GM19238 (cell line): ENCODE data around the gene PCNA.
A peak's percentile ranks its signal among the peaks of the same experiment; 100 is the strongest.

ENCODE experiments used
- DNase-seq: peaks from one replicate; pipeline ENCODE4 v3.0.0; 2011; ENCODE audit warnings: low spot score; ENCODE audit not compliant: insufficient read length

Gene PCNA

DNA sequence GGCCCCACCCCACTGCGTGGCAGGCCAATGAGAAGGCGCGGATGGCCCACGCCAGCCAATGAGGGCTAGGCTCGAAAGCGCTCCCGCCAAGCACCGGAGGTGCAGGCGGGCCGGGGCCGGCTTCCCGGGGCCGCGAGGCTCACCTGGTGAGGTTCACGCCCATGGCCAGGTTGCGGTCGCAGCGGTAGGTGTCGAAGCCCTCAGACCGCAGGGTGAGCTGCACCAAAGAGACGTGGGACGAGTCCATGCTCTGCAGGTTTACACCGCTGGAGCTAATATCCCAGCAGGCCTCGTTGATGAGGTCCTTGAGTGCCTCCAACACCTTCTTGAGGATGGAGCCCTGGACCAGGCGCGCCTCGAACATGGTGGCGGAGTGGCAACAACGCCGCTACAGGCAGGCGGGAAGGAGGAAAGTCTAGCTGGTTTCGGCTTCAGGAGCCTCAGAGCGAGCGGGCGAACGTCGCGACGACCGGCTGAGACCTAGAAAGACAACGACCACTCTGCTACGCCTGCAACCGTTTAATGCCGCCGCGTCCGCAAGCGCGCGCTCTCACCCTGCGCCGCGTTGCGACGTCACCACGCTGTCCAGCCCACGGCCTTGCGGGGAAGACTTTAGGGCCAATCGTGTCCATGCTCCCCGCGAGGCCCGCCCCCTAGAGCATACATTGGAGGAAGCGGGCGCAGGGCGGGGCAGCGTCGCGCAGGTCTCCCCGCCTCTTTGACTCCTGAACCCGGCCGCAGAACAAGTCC, at the start of gene PCNA:
TSS of gene PCNA (minus strand) at position 524 of the 750 bp plus-strand sequence. CDS start at position 364, 160 bp downstream.
- peak; percentile 93 for DNase-seq

DNA sequence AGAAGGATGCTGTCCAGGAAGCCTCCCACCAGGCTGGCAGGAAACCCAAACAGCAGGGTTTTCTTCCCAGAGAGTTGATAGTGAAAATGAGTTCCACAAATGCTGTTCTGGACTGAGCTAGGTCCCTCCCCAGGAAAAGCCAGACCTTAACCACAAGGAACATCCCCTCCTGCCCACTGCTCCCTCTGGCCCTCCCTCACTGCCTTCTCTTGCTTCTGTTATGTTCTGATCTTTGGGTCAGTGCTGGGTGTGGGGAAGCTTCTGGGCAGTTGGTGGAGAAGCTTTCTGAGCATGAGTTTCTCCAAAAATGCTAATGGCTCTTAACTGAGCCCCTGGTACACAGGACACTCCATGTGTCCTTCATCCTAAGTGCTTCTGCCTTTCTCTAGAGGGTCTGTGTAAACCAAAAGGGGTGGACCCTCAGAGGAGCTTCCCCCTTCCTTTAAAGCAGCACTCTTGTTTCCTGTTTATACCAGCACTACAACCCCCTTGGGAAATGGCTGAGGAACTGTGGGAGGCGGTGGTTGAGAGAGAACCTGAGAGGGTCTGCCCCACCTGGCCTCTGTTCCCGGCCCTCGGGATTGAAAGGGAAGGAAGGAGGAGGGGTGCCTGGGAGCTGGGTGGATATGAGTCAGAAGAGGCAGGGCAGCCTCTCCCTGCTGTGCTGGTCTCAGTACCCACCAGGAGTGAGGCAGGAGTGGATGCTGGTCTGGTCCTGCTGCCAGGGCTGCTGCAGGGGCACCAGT, 49.1 kb upstream of the PCNA start:
- DNase-seq = no peak

DNA sequence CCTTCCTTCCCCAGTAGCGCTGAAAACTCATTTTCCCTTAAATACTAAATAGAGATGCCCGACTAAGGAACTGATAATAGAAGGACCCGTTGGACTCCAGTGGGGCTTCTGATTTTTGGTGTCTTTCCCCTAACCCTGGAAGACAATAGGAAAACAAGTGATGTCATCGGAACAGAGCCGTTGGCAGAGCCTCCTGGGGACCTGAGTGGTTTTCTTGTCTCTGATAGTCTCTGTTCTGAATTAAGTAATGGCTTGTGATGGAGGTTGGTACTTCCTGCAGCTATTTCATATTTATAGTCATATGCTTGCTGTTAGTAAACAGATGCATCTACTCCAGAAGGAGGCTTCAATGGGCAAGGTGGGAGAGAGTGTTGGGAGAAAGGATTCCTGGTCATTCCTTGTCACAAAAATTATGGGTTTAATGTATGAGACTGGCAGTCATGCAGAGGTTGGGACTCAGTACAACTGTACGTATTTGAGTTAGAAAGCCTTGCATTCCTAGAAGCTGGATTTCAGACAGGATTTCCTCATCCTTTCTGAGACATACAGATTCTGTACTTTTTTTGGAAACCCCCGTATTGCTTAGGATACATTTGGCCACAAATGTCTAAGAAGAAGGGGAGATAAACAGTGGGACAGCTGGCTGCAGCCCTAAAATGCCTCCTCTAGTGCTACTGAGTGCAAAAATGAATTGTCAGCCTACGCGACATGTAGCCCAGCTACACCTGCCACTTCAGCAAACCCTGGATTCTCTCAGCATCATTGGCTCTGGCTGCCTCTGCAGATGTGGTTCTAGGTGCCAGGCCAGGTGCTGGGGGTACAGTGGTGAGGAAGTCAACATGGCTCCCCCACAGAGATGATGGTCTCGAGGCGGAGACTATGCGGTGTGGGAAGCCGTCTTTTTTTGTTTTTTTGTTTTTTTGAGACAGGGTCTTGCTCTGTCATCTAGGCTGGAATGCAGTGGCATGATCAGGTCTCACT, 45.2 kb upstream of the PCNA start:
- no peak for DNase-seq

DNA sequence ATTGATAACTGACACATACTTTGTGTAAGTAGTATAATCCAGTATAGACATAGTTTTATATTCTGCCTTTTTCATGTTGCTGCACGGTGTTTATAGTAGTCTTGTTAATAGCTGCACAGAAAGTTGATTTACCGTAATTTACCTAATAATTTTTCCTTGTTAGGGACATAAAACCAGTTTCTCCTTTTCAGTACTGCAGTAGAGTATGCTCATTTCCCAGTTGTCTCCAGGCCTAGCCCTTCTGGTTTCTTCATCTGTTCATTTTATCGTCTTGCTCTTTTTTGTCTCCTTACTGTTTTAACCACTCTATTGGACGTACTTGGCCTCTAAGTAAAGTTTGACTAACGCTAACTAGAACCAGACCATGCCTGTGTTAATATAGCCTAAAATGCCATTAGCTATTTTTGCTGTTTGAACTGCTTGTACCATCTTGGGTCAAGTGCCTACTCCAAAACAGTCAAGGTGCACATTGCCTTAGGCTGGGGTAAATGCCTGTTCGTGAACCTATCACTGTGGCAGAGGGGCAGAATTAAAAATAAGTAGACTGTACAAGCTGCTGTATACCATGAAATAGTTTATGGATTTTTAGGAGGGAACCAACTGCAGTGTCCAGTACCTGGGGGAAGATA, 41.9 kb upstream of the PCNA start:
- no peak for DNase-seq

DNA sequence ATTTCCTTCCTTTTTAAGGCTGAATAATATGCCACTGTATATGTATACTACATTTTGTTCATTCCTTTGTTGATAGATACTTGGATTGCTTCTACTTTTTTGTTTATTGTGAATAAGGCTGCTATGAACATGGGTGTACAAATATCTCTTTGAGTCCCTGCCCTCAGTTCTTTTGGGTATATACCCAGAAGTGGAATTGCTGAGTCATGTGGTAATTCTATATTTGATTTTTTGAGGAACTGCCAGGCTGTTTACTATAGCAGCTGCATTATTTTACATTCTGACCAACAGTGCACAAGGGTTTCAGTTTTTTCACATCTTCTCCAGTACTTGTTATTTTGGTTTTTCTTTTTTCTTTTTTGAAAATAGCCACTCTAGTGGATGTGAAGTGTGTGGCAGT, 41.1 kb upstream of the PCNA start:
- no peak for DNase-seq

DNA sequence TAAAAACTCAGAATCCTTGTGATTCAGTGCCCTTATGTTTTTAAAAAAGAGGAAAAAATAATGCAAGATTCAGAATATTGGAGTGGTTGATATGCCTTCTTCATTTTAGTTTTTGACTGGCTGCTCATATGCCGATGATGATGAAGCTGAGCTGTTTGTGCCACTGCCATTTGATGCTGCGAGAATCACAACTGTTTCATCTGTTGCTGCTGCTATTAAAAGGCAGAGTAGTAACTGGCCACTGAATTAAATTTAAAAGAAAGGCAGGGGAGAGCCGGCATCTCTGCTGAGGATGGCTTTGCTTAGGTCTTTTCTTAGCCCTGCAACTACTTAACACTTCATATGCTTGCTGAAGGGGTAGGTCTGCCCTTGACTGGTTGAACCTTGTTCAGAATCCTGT, 40.2 kb upstream of the PCNA start:
- DNase-seq = no peak

DNA sequence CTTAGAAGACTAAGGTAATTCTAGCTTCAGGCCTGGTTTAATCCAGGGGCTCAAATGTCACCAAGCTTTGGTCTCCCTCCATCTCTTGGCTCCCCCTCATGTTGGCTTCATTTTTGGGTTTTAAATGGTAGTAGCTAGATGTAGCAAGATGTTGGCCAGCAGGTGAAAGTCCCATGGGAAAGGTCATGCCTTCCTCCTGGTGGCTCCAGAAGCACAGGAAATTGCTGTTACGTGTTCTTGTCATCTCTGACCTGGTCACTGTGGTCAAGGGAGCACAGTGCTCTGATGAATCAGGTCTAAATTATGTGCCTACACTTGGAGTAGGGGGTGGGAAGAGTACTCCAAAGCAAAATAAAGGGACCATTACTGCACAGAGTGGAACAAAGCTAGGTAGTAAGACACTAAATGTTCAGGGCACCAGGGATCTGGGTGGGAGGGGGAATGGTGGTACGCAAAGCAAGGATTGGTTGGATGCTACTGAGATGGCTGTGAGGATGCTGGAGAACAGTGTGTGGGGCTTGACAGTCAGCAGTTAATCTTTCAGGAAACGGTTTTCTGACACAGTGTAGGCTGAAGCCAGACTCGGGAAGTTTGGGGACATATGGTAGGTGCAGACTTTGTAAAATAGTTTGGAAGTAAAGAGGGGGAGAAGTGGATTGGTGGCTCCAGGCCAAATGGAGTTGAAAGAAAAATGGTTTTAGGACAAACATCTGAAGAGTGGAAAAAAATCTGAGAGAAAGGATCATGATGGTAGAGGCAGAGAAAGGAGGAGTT, 37.1 kb upstream of the PCNA start:
- no peak for DNase-seq

DNA sequence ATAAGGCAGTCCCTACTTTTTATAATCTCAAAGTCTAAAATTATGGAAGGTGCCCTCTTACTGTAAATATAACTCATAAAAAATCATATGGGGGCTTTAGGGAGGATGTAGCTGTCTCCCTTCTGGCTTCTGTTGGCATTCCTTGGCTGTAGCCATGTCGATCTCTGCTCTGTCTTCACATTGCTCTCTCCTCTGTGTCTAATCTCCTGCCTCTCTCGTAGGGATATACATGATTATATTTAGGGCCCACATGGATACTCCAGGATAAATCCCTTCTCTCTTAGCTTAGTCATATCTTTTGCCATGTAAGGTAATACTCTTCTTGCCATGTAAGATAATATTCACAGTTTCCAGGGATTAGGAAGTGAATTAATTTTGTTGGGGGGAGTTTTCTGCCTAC, 35.6 kb upstream of the PCNA start:
- DNase-seq = no peak

DNA sequence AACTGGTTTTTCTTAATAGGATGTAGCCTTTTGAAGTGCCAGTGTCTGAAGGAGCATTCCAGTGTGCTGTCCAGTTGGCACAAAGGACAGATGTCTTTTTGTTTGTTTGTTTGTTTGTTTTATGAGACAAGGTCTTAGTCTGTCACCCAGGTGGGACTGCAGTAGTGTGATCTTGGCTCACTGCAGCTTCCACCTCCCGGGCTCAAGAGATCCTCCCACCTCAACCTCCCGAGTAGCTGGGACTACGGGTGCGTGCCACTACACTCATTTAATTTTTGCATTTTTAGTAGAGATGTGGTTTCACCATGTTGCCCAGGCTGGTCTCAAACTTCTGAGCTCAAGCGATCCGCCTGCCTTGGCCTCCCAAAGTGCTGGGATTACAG, 34.8 kb upstream of the PCNA start:
- no peak for DNase-seq

DNA sequence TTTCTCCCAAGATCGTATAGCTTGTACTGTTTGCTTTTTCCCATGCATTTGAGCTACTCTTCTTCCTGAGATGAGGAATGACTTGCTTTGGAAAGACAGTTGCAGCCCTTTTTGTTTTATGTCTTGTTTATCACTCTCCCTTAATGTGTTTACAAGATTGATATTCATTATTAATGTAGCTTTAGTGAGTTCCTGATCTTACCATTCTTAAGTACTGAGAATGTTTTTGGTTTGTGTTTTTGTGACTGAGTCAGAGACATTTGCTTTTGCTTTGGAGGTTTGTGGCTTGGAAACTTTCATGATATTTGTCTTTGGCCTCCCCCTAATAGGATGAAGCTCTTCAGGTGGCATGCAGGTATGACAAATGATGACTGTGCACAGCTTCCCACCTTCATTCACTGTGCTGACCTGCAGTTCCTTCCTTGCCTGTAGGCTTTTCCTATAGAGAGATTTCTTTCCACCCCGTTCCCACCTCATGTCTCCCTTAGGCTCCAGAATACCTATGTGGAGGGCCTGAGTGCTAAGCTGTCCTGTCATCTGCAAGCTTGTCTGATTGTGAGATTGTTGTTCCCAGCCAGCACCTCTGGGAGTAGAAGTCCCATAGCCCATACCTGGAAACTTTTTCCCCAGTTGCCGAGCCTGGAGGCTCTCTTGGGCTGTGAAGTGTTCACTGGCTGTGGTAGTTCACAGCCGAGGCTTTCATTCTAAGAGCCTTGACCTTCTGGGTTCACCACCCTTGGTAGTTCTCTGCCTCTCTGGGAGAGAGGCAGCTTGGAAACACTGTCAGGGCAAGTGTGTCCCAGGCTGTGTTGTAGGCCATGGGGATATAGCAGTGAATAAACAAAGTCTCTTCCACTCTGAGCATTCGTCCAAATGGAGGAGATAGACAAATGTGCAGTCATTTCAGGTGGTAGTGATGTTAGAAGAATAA, 34.1 kb upstream of the PCNA start:
- no peak for DNase-seq

DNA sequence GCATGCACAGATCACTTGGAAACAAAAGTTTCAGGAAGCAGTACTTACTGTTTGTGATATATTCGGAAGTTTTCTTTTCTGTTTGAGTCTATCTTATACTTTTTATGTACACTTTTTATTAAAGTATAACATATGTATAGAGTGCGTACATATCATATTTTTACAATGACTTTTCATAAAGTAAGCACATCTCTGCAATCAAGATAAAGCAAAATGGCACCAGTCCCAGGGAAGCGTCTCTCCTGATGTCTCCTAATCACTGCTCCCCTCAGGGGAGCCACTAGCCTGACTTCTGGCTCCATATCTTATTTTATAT, 33.4 kb upstream of the PCNA start:
- no peak for DNase-seq

DNA sequence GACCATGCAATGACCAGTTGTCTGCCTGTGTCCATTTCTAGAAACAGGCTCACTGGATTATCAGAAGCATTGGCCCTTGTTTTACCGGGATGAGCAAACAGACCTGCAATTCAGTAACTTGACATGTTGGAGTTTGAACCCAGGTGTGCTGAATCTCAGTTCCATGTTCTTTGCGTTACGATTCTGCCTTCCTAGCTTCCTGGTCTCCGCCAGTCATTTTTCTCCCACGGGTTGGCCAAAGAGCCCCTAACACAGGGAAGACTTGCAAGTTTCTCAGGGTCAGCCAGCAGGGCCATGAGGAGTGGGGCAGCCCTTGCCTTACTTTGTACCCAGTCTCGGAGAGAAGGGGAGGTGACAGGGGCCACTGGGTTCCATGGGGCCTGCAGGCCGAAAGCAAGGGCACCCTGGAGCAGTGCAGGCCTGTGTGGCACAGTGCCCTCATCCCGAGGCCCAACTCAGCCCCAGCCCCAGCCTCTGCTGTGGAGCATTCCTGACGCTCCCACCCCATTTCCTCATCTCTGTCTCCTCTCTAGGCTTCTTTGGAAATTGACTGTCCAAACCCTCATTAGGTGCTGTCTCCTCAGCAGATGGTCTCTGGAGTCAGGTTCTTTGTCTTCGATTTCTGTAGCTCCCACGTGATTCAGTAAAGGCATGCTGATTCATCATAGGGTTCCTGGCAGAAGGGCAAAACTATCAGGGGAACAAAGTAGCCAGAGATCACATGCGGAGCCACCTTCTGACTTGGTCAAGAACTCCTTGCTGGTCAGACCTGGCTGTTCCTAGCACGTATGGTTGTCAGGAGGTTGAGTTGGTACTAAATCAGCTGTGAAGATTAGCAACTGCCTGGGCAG, 30.7 kb upstream of the PCNA start:
- DNase-seq = no peak

DNA sequence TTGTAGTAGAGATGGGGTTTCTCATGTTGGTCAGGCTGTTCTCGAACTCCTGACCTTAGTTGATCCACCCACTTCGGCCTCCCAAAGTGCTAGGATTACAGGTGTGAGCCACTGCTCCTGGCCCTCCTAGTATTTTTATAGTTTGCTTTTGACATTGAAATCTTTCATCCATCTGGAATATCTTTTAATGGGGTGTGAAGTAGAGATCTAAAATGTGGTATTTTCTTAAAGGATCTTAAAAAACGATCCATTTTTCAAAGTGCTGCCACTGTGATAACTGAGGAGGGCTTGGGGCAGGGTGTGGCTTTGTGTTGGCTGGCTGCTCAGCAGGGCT, 30.1 kb upstream of the PCNA start:
- no peak for DNase-seq

DNA sequence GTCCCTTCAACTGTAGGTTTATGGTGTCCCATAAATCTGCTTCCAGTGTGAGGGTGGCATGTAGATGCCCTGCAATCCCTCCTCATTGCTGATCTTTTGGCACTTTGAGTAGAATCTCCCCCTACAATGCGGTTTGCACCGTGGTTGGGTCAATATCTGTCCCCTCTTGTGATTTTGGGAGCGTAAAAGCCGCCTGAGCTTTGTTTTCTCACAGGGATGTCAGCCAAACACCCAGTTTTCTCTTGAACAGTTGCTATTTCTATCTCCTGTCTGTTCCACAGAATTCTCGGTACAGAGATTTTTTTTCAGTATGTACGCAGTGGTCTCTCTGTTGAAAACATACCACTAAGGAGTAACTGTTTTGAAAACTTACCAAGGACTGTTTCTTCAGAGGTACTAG, 28.8 kb upstream of the PCNA start:
- no peak for DNase-seq

DNA sequence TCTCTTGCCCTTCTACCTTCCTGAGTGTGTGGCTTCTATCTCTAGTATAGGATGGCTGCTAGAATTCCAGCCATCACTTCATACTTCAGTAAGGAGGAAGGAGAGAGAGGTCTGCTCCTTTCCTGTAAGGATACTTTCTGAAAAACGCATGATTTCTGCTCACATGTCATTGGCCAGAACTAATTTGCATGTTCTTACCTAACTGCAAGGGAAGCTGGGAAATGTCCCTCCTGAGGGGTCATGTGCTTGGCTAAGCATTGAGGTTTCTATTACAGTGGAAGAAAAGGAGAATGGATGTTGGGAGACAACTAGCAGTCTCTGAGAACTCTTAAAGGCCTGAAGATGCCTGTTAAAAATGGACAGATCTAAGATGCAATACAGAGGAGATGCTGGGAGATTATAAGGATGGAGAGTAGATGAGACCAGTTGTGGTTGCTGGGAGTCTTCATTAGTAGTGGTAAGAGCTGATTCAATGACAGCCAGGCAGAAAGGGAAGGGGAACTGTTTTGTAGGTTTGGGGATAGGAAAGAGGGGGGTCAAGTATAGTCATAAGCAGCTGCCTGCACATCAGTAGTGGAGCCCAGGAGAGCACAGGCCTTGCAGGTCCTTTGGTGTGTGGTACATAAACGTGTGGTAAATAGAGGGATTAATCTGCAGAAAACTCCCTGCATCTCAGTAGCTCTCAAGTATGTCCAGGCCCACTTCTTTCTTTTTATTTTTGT, 27.3 kb upstream of the PCNA start:
- no peak for DNase-seq

DNA sequence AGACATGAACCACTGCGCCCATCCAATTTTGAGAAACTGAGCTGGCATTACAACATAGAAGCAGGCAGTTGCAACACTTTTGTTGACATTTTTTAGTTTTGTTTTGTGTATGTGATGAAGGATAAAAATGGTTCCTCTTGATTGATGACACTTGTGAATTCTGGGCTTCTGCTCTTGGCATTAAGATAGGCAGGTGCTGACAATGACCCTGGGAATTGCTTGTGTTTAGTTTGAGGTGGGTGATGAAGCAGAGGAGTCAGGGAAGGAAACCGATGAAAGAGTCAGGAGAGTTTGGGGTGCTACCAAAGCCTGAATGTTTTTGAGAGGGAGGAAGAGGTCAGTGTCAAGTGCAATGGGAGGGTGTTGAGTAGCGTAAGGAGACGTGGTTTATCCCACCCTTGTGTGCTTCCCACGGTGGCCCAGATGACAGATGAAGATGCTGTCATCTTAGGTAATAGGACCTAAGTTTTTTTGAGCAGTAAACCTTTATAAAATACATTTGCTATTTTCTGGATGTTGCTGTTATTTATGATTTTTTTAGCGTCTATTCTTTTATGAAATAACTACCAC, 26.4 kb upstream of the PCNA start:
- DNase-seq = no peak

DNA sequence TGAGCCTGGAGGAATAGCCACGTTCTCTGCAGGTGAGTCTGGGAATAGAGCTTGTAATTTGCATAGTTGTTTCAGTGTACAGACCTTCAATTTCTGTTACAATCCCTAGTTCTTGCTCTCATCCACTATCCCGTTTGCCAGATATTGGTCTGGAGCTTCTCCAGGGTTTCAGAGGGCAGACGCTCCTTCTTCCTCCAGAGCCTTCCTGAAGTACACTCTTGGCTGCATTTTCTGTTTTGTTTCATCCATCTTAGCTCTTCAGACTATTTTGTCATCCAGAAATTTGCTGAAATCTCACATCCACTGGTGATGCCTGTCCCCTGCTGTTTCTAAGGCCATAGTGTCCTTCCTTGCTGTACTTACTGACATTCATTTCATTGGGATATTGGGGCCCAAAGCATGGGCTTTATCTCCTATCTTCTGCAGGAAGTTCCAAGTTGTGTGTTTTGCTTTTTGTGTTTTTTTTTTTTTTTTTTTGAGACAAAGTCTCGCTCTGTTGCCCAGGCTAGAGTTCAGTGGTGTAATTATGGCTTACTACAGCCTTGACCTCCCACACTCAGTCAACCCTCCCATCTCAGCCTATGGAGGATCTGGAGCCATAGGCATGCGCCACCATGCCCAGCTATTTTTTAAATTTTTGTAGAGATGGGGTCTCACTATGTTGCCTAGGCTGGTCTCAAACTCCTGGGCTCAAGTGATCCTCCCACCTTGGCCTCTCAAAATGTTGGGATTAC, 25.8 kb upstream of the PCNA start:
- no peak for DNase-seq
